GM20000 (cell line): Measurements from ENCODE around the gene TRMT13.

ENCODE experiments used
- DNase-seq: peaks from one replicate; pipeline ENCODE4 v3.0.0; 2012; ENCODE audit warnings: low spot score
- TF ChIP-seq, protein P1 (sequence below): IDR thresholded peaks from 2 replicates; pipeline ENCODE4 v1.5.1; 2012; ENCODE audit warnings: mild to moderate bottlenecking, control low read depth; ENCODE audit errors: extremely low read depth, missing control alignments

TRMT13 gene

GRCh38 chr1:100152271-100152670 is 19.3 kb downstream of the TRMT13 start:
- peak; percentile 20 for DNase-seq
- TF ChIP-seq, protein P1, sequence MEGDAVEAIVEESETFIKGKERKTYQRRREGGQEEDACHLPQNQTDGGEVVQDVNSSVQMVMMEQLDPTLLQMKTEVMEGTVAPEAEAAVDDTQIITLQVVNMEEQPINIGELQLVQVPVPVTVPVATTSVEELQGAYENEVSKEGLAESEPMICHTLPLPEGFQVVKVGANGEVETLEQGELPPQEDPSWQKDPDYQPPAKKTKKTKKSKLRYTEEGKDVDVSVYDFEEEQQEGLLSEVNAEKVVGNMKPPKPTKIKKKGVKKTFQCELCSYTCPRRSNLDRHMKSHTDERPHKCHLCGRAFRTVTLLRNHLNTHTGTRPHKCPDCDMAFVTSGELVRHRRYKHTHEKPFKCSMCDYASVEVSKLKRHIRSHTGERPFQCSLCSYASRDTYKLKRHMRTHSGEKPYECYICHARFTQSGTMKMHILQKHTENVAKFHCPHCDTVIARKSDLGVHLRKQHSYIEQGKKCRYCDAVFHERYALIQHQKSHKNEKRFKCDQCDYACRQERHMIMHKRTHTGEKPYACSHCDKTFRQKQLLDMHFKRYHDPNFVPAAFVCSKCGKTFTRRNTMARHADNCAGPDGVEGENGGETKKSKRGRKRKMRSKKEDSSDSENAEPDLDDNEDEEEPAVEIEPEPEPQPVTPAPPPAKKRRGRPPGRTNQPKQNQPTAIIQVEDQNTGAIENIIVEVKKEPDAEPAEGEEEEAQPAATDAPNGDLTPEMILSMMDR: no peak

DNA sequence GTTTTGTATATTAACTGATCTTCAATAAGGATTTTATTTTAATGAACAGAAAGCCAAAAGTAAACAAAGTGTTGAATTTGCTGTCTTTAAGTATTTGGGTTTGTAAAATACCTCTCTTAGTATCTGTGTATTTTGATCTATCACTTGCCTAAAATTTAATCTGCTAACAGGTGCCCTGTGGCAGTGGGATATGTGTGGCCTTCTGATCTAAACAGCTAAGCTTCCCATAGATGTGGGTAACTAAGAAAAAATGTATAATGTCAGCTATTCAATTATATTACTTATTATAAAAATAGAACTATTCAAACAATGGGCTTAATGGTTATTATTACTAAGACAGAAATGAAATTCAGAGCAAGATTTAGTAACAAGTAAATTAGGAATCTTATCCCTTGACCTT is 29.9 kb downstream of the TRMT13 start:
- TF ChIP-seq, protein P1: no peak
- no peak for DNase-seq

DNA sequence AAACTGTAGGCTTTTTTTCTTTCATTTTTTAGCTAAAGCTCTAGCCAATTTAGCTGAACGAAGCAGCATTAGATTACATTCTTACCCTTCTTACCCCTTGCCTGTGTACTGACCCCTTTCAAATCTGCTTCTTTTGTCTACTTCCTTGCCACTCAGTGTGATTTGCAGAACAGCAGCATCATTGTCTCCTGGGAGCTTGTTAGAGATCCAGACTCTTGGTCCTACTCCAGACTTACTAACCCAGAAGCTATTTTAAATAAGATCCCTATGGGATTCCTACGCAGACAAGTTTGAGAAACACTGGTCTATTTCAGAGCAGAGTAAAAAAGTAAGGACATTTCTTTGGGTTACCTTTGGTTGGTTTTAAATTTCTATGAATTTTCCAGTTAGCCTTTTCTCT is 31.3 kb downstream of the TRMT13 start:
- TF ChIP-seq, protein P1: no peak

DNA sequence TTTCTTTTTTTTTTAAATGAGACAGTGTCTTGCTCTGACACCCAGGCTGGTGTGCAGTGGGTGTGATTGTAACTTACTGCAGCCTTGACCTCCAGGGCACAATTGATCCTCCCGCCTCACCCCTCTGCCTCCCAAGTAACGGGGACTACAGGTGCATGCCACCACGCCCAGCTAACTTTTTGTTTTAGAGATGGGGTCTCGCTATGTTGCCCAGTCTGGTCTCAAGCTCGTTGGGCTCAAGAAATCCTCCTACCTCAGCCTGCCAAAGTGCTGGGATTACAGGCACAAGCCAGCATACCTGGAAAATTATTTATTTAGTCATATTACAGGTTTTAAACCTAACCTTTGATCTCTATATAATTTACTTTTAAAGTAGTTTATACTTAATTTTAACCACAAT is 31.7 kb downstream of the TRMT13 start:
- no peak for DNase-seq
- TF ChIP-seq, protein P1: no peak

More for the DNA sequence above, 31.3 kb downstream of the TRMT13 start:
- DNase-seq: no peak

DNA sequence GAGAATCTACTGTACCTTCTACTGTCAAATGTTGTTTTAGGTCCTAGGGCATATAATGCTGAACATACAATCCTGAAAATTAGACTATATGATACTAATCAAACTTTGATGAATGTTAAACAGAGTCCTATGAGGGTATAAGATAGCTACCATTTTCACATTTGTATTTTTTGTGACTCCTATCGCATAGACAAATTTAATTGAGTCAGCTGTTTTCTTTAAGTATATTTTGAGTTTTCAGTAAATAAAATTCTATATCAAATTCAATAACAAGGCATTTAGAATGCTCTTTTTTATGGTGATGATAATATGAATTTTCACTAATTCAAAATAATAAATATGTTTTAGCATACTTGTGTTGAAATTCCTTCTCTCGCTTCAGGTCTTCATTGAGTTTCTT is 35.1 kb downstream of the TRMT13 start:
- TF ChIP-seq, protein P1: no peak
- DNase-seq: no peak

DNA sequence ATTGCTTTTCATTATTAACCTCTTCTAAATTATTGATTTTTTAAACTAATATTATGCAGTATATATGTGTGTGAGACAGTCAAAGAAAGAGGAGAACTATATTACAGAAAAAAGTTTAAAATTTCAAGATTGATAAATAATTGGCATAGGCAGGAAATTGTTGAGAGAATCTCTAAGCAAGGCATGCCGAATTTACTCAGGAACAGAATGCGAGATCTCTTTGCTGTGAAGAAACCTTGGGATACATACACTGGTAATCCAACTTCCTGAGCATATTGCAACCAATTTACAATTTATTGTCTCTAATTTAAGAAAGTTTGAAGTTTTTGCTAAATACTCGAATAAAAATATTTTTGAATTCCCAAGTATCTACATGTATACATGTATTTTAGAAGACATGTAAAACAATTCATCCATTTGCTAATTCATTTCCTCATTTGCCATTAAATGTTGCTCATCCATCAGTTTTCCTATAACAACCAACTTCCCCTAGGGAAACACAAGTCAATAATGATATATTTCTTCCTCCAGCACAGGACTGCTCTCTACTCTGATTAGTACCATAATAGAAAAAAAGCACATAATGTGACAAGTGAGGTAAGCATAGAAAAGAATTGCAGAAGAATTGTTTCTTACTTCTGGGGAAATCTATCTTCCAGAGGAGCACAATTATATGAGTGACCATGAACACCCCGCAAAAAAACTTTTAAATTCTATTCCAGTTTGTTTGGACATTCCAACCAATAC is 44.5 kb downstream of the TRMT13 start:
- TF ChIP-seq, protein P1: no peak

DNA sequence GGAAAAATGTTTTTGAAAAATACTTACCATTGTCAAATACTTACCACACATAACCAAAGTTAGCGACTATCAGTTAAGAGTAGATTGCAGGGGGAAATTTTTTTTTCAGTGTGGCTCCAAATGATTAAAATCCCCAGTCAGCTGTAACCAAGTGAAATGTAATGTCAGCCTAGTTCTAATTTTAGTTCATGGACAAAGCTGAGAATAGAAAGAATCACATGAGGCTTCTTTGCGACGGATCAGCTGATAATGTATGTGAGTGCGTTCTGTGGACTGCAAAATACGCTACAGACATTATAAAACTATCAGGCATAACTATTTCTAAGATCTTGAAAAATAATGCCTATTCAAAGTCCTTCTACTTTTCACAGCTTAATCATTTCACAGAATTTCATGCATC is 45.1 kb downstream of the TRMT13 start, which contains the start of gene LRRC39:
Gene LRRC39, minus strand, starts transcription at position 166 of the 400 bp plus-strand sequence. CDS start 9,740 bp downstream, outside the sequence.
- TF ChIP-seq, protein P1: no peak
- no peak for DNase-seq

More for the DNA sequence above, 44.5 kb downstream of the TRMT13 start:
- no peak for DNase-seq
